K562 (cell line): Measurements from ENCODE around the gene RAB24. TPM values are rescaled to one million over a fixed set of nuclear protein-coding genes. Genes with fewer than 3 reads are reported as not detected.

Experiments
- ARID1B ChIP-seq: fragments of 450-650 bp; IDR thresholded peaks from 2 replicates; pipeline ENCODE4 v1.6.1; 2016; ENCODE audit warnings: antibody characterized with exemption, mild to moderate bottlenecking, inconsistent platforms
- BRF1 ChIP-seq: IDR thresholded peaks from 3 replicates; pipeline ENCODE4 v1.6.1; 2011; ENCODE audit warnings: borderline replicate concordance, mild to moderate bottlenecking; ENCODE audit not compliant: insufficient read length; ENCODE audit errors: extremely low read depth
- CEBPB ChIP-seq: fragments of 450-650 bp; IDR thresholded peaks from 2 replicates; pipeline ENCODE4 v1.6.1; 2016; ENCODE audit warnings: missing genetic modification characterization, missing compliant biosample characterization
- KLF10 ChIP-seq: fragments of 250-450 bp; sonication (Bioruptor Pico); IDR thresholded peaks from 2 replicates; pipeline ENCODE4 v1.6.1; 2021; ENCODE audit warnings: matching md5 sums
- PML ChIP-seq: IDR thresholded peaks from 2 replicates; pipeline ENCODE4 v1.6.1; 2012; ENCODE audit warnings: low read length, inconsistent platforms
- SMC3 ChIP-seq: conservative IDR thresholded peaks from 2 replicates; pipeline ENCODE4 v1.6.1; 2011; ENCODE audit warnings: low read depth, low read length, improper control_type of control experiment; ENCODE audit not compliant: insufficient read depth
- TAF7 ChIP-seq: fragments of 450-650 bp; IDR thresholded peaks from 2 replicates; pipeline ENCODE4 v1.6.1; 2016; ENCODE audit warnings: missing genetic modification characterization, missing compliant biosample characterization
- ZBTB1 ChIP-seq: sonication (generic); formaldehyde crosslinking; IDR thresholded peaks from 2 replicates; pipeline ENCODE4 v1.8.1; 2023; ENCODE audit warnings: missing genetic modification reagents, low read depth, mild to moderate bottlenecking, borderline replicate concordance
- ZBTB8A ChIP-seq: fragments of 450-650 bp; IDR thresholded peaks from 2 replicates; pipeline ENCODE4 v1.6.1; 2018; ENCODE audit warnings: mild to moderate bottlenecking, moderate library complexity; ENCODE audit not compliant: partially characterized antibody
- ZNF184 ChIP-seq: sonication (generic); formaldehyde crosslinking; IDR thresholded peaks from 2 replicates; pipeline ENCODE4 v1.5.0; 2020; ENCODE audit warnings: missing genetic modification reagents
- ZNF561 ChIP-seq: fragments of 450-650 bp; formaldehyde crosslinking; conservative IDR thresholded peaks from 2 replicates; pipeline ENCODE4 v1.4.0; 2020; ENCODE audit warnings: mild to moderate bottlenecking, moderate library complexity
- polyA plus RNA-seq, 8 experiments: library from polyadenylated mRNA; depleted of rRNA in 4 of 8; stranded (reverse) in 5 of 8; unstranded in 3 of 8; fragments of >200 nt; fragmentation: Nextera tagmentation in 2 of 8; fragmentation: Illumina TruSeq in 1 of 8; extraction: Ambion mirVana in 2 of 8; extraction: Trizol in 1 of 8; gene quantifications; 2 replicates each; pipeline versions ENCODE4 v1.2.1 to v1.2.3, GENCODE V29; 2011 to 2014; ENCODE audit warnings: inconsistent platforms in 1 of 8, missing spikeins in 1 of 8
- total RNA-seq, 7 experiments: library from RNA; depleted of rRNA in 6 of 7; stranded (reverse); fragments of >200 nt in 6 of 7; fragmentation: Illumina TruSeq in 2 of 7; extraction: Trizol in 2 of 7; gene quantifications; 2 replicates each; pipeline versions ENCODE4 v1.2.1 to v1.2.3, GENCODE V29; 2011 to 2021; ENCODE audit warnings: low replicate concordance in 1 of 7
- TF ChIP-seq, protein P1 (sequence below): fragments of 250-450 bp; sonication (Bioruptor Pico); IDR thresholded peaks from 2 replicates; pipeline ENCODE4 v1.4.0; 2020
- TF ChIP-seq, protein P2 (sequence below): fragments of 450-650 bp; IDR thresholded peaks from 2 replicates; pipeline ENCODE4 v1.6.1; 2016; ENCODE audit warnings: missing biosample characterization, missing genetic modification characterization
- TF ChIP-seq, protein P3 (sequence below): fragments of 450-650 bp; conservative IDR thresholded peaks from 2 replicates; pipeline ENCODE4 v1.6.1; 2016; ENCODE audit warnings: missing genetic modification characterization, low read depth, mild to moderate bottlenecking, control low read depth, missing compliant biosample characterization
- TF ChIP-seq, protein P4 (sequence below): IDR thresholded peaks from 2 replicates; pipeline ENCODE4 v1.6.1; 2014; ENCODE audit warnings: antibody characterized with exemption
- TF ChIP-seq, protein P5 (sequence below): sonication (generic); formaldehyde crosslinking; IDR thresholded peaks from 2 replicates; pipeline ENCODE4 v1.8.0; 2022; ENCODE audit warnings: mild to moderate bottlenecking, low read depth, missing genetic modification reagents
- TF ChIP-seq, protein P6 (sequence below): fragments of 250-450 bp; sonication (Bioruptor Pico); IDR thresholded peaks from 2 replicates; pipeline ENCODE4 v1.4.0; 2020; ENCODE audit warnings: mild to moderate bottlenecking, moderate library complexity

Gene RAB24
- total and polyA plus RNA-seq, 9 of the 15 experiments (the other 6 are each of a cell fraction or from before 2014, with no cell fraction given), result 13.9 to 107 (median 34.8) TPM

DNA sequence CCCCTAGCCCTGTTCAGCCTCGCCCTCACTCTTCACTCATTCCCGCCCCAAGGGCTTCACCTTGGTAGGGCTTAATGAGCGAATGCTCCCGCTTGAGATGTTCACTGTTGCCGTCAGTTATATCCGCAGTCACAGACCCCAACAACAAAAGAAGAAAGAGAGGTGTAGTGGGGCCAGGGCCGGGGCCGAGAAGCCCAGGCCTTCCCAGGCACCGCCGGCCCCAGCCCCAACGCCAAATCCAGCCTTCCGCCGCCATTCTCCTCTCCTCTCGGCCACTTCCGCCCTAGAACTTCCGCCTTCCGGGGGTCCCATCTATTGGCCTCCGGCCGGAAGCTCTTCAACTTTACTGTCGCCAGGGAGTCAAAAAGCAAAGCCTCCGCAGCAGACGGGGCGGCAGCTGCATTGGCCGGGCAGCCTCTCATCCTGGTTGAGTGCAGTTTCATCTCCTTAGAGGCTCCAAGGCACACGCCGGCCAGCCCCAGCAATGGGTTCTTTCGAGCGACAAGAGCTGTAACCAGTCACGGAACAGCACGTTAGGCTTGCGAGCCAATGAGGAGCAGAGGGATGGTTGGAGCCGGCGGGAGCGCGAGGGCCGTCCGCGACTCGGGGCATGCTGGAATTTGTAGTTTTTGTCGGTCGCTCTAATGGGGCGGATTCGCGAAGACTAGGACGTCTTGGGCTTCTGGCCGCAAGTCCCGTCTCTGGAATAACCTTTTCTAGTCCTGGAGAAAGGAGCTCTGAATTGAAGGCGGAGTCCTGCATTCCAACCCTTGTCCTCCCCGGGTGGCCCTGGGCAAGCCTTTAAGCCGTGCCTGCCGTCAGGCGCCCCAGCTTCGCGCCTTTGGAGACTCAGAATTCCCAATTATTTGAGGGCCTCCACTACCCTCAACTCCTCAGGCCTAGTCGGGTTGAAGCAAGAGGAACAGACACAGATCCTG lies 48.1 kb upstream of the RAB24 start, which contains the start of gene LMAN2 (continued):
- TF ChIP-seq, protein P1, sequence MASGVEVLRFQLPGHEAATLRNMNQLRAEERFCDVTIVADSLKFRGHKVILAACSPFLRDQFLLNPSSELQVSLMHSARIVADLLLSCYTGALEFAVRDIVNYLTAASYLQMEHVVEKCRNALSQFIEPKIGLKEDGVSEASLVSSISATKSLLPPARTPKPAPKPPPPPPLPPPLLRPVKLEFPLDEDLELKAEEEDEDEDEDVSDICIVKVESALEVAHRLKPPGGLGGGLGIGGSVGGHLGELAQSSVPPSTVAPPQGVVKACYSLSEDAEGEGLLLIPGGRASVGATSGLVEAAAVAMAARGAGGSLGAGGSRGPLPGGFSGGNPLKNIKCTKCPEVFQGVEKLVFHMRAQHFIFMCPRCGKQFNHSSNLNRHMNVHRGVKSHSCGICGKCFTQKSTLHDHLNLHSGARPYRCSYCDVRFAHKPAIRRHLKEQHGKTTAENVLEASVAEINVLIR (CRISPR knock-in tag), result peak; percentile 11; the same call in 1 of the 2 replicates
- TF ChIP-seq, protein P2, sequence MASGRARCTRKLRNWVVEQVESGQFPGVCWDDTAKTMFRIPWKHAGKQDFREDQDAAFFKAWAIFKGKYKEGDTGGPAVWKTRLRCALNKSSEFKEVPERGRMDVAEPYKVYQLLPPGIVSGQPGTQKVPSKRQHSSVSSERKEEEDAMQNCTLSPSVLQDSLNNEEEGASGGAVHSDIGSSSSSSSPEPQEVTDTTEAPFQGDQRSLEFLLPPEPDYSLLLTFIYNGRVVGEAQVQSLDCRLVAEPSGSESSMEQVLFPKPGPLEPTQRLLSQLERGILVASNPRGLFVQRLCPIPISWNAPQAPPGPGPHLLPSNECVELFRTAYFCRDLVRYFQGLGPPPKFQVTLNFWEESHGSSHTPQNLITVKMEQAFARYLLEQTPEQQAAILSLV (tag), result no peak
- no peak for TF ChIP-seq SMC3
- TF ChIP-seq, protein P3, sequence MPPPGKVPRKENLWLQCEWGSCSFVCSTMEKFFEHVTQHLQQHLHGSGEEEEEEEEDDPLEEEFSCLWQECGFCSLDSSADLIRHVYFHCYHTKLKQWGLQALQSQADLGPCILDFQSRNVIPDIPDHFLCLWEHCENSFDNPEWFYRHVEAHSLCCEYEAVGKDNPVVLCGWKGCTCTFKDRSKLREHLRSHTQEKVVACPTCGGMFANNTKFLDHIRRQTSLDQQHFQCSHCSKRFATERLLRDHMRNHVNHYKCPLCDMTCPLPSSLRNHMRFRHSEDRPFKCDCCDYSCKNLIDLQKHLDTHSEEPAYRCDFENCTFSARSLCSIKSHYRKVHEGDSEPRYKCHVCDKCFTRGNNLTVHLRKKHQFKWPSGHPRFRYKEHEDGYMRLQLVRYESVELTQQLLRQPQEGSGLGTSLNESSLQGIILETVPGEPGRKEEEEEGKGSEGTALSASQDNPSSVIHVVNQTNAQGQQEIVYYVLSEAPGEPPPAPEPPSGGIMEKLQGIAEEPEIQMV, result no peak
- no peak for TF ChIP-seq ZNF561 (CRISPR knock-in tag)
- TF ChIP-seq, protein P4, sequence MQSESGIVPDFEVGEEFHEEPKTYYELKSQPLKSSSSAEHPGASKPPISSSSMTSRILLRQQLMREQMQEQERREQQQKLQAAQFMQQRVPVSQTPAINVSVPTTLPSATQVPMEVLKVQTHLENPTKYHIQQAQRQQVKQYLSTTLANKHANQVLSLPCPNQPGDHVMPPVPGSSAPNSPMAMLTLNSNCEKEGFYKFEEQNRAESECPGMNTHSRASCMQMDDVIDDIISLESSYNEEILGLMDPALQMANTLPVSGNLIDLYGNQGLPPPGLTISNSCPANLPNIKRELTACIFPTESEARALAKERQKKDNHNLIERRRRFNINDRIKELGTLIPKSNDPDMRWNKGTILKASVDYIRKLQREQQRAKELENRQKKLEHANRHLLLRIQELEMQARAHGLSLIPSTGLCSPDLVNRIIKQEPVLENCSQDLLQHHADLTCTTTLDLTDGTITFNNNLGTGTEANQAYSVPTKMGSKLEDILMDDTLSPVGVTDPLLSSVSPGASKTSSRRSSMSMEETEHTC, result no peak
- TF ChIP-seq ZBTB1 (CRISPR knock-in tag), result peak; percentile 23; the same call in 1 of the 2 replicates
- TF ChIP-seq CEBPB (tag), result no peak
- TF ChIP-seq, protein P5, sequence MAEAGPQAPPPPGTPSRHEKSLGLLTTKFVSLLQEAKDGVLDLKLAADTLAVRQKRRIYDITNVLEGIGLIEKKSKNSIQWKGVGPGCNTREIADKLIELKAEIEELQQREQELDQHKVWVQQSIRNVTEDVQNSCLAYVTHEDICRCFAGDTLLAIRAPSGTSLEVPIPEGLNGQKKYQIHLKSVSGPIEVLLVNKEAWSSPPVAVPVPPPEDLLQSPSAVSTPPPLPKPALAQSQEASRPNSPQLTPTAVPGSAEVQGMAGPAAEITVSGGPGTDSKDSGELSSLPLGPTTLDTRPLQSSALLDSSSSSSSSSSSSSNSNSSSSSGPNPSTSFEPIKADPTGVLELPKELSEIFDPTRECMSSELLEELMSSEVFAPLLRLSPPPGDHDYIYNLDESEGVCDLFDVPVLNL (CRISPR knock-in tag), result no peak
- peak; percentile 90 for TF ChIP-seq TAF7
- TF ChIP-seq, protein P6, sequence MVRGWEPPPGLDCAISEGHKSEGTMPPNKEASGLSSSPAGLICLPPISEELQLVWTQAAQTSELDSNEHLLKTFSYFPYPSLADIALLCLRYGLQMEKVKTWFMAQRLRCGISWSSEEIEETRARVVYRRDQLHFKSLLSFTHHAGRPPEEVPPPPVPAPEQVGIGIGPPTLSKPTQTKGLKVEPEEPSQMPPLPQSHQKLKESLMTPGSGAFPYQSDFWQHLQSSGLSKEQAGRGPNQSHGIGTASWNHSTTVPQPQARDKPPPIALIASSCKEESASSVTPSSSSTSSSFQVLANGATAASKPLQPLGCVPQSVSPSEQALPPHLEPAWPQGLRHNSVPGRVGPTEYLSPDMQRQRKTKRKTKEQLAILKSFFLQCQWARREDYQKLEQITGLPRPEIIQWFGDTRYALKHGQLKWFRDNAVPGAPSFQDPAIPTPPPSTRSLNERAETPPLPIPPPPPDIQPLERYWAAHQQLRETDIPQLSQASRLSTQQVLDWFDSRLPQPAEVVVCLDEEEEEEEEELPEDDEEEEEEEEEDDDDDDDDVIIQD (CRISPR knock-in tag), result no peak
- no peak for TF ChIP-seq BRF1
- TF ChIP-seq PML, result peak; percentile 86
- no peak for TF ChIP-seq KLF10 (CRISPR knock-in tag)
- no peak for TF ChIP-seq ZNF184 (CRISPR knock-in tag)
- no peak; the same call in 1 of the 2 replicates for TF ChIP-seq ARID1B
- TF ChIP-seq ZBTB8A, result no peak
